NOMO-1 treated with dmso at 0.1 percent for 144 hours (cell line): ENCODE measurements around the gene LYRM7.
"Not testable (repeated sequence)": the region's sequence is repeated elsewhere in the genome, so short reads cannot be mapped to it uniquely, and the experiment has no call there.

Source experiments
- DNase-seq: peaks from one replicate; lab custom pipeline; 2025; ENCODE audit not compliant: unreplicated experiment; lab: John Stamatoyannopoulos, UW

Gene LYRM7

GRCh38 chr5:131218392-131218791, 47.6 kb downstream of the LYRM7 start:
- no peak for DNase-seq

- no peak for DNase-seq
Measured at GRCh38 chr5:131220566-131220965, 49.8 kb downstream of the LYRM7 start.

GRCh38 chr5:131221008-131221703, 50.4 kb downstream of the LYRM7 start:
- no peak for DNase-seq

- no peak for DNase-seq
Measured at GRCh38 chr5:131221888-131222287, 51.1 kb downstream of the LYRM7 start.

- no peak for DNase-seq
Measured at GRCh38 chr5:131222731-131223130, 52.0 kb downstream of the LYRM7 start.

GRCh38 chr5:131223751-131224386, 53.1 kb downstream of the LYRM7 start:
- DNase-seq = no peak

GRCh38 chr5:131224387-131225201, 53.9 kb downstream of the LYRM7 start:
- DNase-seq = peak; percentile 87

GRCh38 chr5:131225282-131225974, 54.7 kb downstream of the LYRM7 start:
- no peak for DNase-seq

GRCh38 chr5:131226899-131227298, 56.2 kb downstream of the LYRM7 start:
- no peak for DNase-seq

GRCh38 chr5:131228646-131229045, 57.9 kb downstream of the LYRM7 start:
- no peak for DNase-seq

GRCh38 chr5:131229623-131230022, 58.9 kb downstream of the LYRM7 start:
- no peak for DNase-seq

GRCh38 chr5:131230406-131230805, 59.7 kb downstream of the LYRM7 start:
- DNase-seq = no peak

GRCh38 chr5:131239686-131240085, 68.9 kb downstream of the LYRM7 start:
- no peak for DNase-seq

GRCh38 chr5:131242728-131243255, 72.0 kb downstream of the LYRM7 start:
- no peak for DNase-seq

GRCh38 chr5:131245312-131245711, 74.6 kb downstream of the LYRM7 start:
- DNase-seq = no peak

GRCh38 chr5:131245948-131246347, 75.2 kb downstream of the LYRM7 start:
- DNase-seq = no peak

- DNase-seq = no peak
Measured at GRCh38 chr5:131246504-131246903, 75.8 kb downstream of the LYRM7 start.

GRCh38 chr5:131250751-131251475, 80.2 kb downstream of the LYRM7 start:
- DNase-seq = no peak

GRCh38 chr5:131252824-131253171, 82.1 kb downstream of the LYRM7 start:
- DNase-seq = peak; percentile 94

- DNase-seq = not testable (repeated sequence)
Measured at GRCh38 chr5:131254025-131254424, 83.3 kb downstream of the LYRM7 start.

GRCh38 chr5:131254741-131255140, 84.0 kb downstream of the LYRM7 start:
- no peak for DNase-seq
